Heart right ventricle (tissue), 16 donors: ENCODE data around the gene PIEZO1. TPM values are rescaled to one million over a fixed set of nuclear protein-coding genes. Genes with fewer than 3 reads are reported as not detected.

ENCODE experiments used
- ATAC-seq, 8 donors: fragments of 200-7000 bp; cut with Tn5 transposase; one replicate each; pipeline ENCODE4 v1.9.1; 2020; ENCODE audit warnings: mild to moderate bottlenecking in 8 of 8, moderate library complexity in 8 of 8, moderate number of reproducible peaks in 1 of 8
- DNase-seq, 2 donors: peaks; one replicate each; pipeline ENCODE4 v3.0.0-alpha.2; 2020
- H3K27ac ChIP-seq, 10 donors: fragments of 200-600 bp; sonication (generic) in 2 of 10; one replicate each; pipeline versions ENCODE4 v1.5.0 to v1.8.0; 2020 to 2022; ENCODE audit warnings: mild to moderate bottlenecking in 3 of 10
- H3K27me3 ChIP-seq, 7 donors: fragments of 200-600 bp; one replicate each; pipeline ENCODE4 v1.8.0; 2021 to 2022; ENCODE audit warnings: mild to moderate bottlenecking in 2 of 7
- H3K36me3 ChIP-seq, 9 donors: fragments of 200-600 bp; sonication (generic) in 1 of 9; one replicate each; pipeline versions ENCODE4 v1.5.0 to v1.8.0; 2020 to 2022; ENCODE audit warnings: mild to moderate bottlenecking in 2 of 9
- H3K4me1 ChIP-seq, 9 donors: fragments of 200-600 bp; sonication (generic) in 1 of 9; one replicate each; pipeline versions ENCODE4 v1.5.0 to v1.8.0; 2020 to 2022; ENCODE audit warnings: mild to moderate bottlenecking in 4 of 9
- H3K4me3 ChIP-seq, 10 donors: fragments of 200-600 bp; sonication (generic) in 2 of 10; one replicate each; pipeline versions ENCODE4 v1.5.0 to v1.8.0; 2020 to 2022; ENCODE audit warnings: mild to moderate bottlenecking in 7 of 10, moderate library complexity in 2 of 10
- H3K9me3 ChIP-seq, 11 donors: fragments of 200-600 bp in 10 of 11; sonication (generic) in 2 of 11; one replicate each; pipeline versions ENCODE4 v1.5.0 to v1.8.0; 2013 to 2022; ENCODE audit warnings: mild to moderate bottlenecking in 2 of 11, control low read depth in 1 of 11, moderate library complexity in 1 of 11
- CTCF ChIP-seq, 9 donors: fragments of 200-600 bp; sonication (generic) in 2 of 9; IDR thresholded peaks; one replicate each; pipeline versions ENCODE4 v1.5.0 to v1.8.0; 2021 to 2022; ENCODE audit warnings: antibody characterized with exemption in 9 of 9, mild to moderate bottlenecking in 5 of 9, moderate library complexity in 1 of 9
- WGBS, 2 donors: extraction: QIAGEN DNeasy Blood & Tissue Kit; methylation state at CpG; one replicate each; pipeline ENCODE4 v1.1.7; 2013; ENCODE audit warnings: inconsistent platforms in 1 of 2; 5-methylcytosine and 5-hydroxymethylcytosine counted together
- intact Hi-C, 10 donors: fragments of 100-400 bp; cut with DNase I; formaldehyde crosslinking; loops; one replicate each; pipeline versions ENCODE4 v1.11.1 to v1.14.2; 2022
- polyA plus RNA-seq, 2 donors: library from polyadenylated mRNA; stranded (reverse); fragments of 200-250 nt; gene quantifications; one replicate each; pipeline ENCODE4 v1.2.3, GENCODE V29; 2013
- total RNA-seq, 10 donors: library from RNA; stranded (reverse); fragmentation: NEBNext Ultra II Directional in 3 of 10; extraction: Animal tissue kit (Norgen Biotek cat#: 25700) in 3 of 10; gene quantifications; one replicate each; pipeline versions ENCODE4 v1.2.1 to v1.2.4, GENCODE V29; 2021 to 2023
- donor health status: Arrhythmogenic right ventricular cardiomyopathy.
- donor health status: ischemic (EF 13 %, LVEDD 7.1; RV severe dilation, severe dysfunction).
- donor health status: healthy with polysubstance abuse.
- donor health status: DM: no; HTN: yes; CAD: no.
- donor health status: DM: no; HTN: no; CAD: no.
- donor health status: ischemic (EF 25% LVEDD 6.9; RV normal size, moderate dysfunction).
- donor health status: ischemic (EF 25% LVEDD 5.7; RV mildly dilated, moderate dysfunction).
- donor health status: healthy.
- donor health status: DM: yes; HTN: yes; CAD: no.
- donor health status: Ischemic cardiomyopathy.
- donor health status: ischemic (EF 35%, LVEDD 5.7; RV mildly dilated, moderate dysfunction).
- donor health status: nonischemic (EF 11% LVEDD 7.7; RV severe dilation, severe dysfunction).
- donor health status: DM: yes; HTN: yes; CAD: no.
- donor health status: PGD.
- donor health status: ischemic (EF 29% LVEDD 5.4; RV normal size, mild dysfunction).
- donor health status: nonischemic (EF 23%, LVEDD 6.1; RV moderate dilation, normal function).

Gene PIEZO1
- total and polyA plus RNA-seq, 12 donors: 12.3 to 78.2 (median 18.0) TPM

GRCh38 chr16:88697116-88697830 is 87.7 kb downstream of the PIEZO1 start:
- Histone ChIP-seq H3K27ac (no peak overlapping the region), H3K4me1 (peaks cover 0 to 41% (median 22%) of the 10 kb centered on the region in 9 donors), H3K27me3 (peaks cover 0 to 2% (median 0%) of the 10 kb centered on the region in 7 donors), H3K4me3 (no peak overlapping the region), H3K36me3 (peaks cover 0 to 58% (median 25%) of the 10 kb centered on the region in 9 donors), H3K9me3 (no peaks in the 10 kb centered on the region)
- ATAC-seq: no peak
- 88 to 89% methylated on average over 47 of the region's 47 CpGs for WGBS, 2 donors
- intact Hi-C loops: no loop called here
- DNase-seq: no peak
- TF ChIP-seq CTCF (IDR thresholded peaks at IDR 0.05): no peak

GRCh38 chr16:88696441-88696840 is 88.6 kb downstream of the PIEZO1 start:
- H3K27ac ChIP-seq: no peak overlapping the region
- peaks cover 0 to 41% (median 15%) of the 10 kb centered on the region in 9 donors for H3K4me1 ChIP-seq
- no peak for TF ChIP-seq CTCF (IDR thresholded peaks at IDR 0.05)
- intact Hi-C loops: no loop called here
- H3K27me3 ChIP-seq: peaks cover 0 to 8% (median 0%) of the 10 kb centered on the region in 7 donors
- DNase-seq (no peak), ATAC-seq (no peak)
- no peaks in the 10 kb centered on the region for H3K9me3 ChIP-seq
- peaks cover 0 to 54% (median 25%) of the 10 kb centered on the region in 9 donors for H3K36me3 ChIP-seq
- 85 to 86% methylated on average over 14 of the region's 14 CpGs for WGBS, 2 donors
- no peak overlapping the region for H3K4me3 ChIP-seq

GRCh38 chr16:88695753-88696152 is 89.3 kb downstream of the PIEZO1 start:
- Histone ChIP-seq H3K36me3 (peaks cover 0 to 54% (median 25%) of the 10 kb centered on the region in 9 donors), H3K4me3 (no peak overlapping the region), H3K27ac (no peak overlapping the region), H3K27me3 (peaks cover 0 to 15% (median 2%) of the 10 kb centered on the region in 7 donors), H3K9me3 (no peaks in the 10 kb centered on the region), H3K4me1 (peaks cover 0 to 38% (median 9%) of the 10 kb centered on the region in 9 donors)
- intact Hi-C loops: no loop called here
- 92 to 94% methylated on average over 7 of the region's 7 CpGs for WGBS, 2 donors
- ATAC-seq (no peak), DNase-seq (no peak)
- TF ChIP-seq CTCF (IDR thresholded peaks at IDR 0.05): no peak

- H3K4me3 ChIP-seq: no peak overlapping the region
- intact Hi-C loops: no loop called here
- ATAC-seq (no peak), DNase-seq (no peak)
- H3K9me3 ChIP-seq: no peaks in the 10 kb centered on the region
- no peak overlapping the region for H3K27ac ChIP-seq
- H3K4me1 ChIP-seq: peaks cover 0 to 33% (median 3%) of the 10 kb centered on the region in 9 donors
- peaks cover 0 to 20% (median 8%) of the 10 kb centered on the region in 7 donors for H3K27me3 ChIP-seq
- TF ChIP-seq CTCF (IDR thresholded peaks at IDR 0.05): no peak
- peaks cover 0 to 51% (median 25%) of the 10 kb centered on the region in 9 donors for H3K36me3 ChIP-seq
- WGBS, 2 donors: 75 to 80% methylated on average over 15 of the region's 15 CpGs
Observed at GRCh38 chr16:88695218-88695617, 89.8 kb downstream of the PIEZO1 start.
